ENCODE data around the gene MAN1C1.

DNA sequence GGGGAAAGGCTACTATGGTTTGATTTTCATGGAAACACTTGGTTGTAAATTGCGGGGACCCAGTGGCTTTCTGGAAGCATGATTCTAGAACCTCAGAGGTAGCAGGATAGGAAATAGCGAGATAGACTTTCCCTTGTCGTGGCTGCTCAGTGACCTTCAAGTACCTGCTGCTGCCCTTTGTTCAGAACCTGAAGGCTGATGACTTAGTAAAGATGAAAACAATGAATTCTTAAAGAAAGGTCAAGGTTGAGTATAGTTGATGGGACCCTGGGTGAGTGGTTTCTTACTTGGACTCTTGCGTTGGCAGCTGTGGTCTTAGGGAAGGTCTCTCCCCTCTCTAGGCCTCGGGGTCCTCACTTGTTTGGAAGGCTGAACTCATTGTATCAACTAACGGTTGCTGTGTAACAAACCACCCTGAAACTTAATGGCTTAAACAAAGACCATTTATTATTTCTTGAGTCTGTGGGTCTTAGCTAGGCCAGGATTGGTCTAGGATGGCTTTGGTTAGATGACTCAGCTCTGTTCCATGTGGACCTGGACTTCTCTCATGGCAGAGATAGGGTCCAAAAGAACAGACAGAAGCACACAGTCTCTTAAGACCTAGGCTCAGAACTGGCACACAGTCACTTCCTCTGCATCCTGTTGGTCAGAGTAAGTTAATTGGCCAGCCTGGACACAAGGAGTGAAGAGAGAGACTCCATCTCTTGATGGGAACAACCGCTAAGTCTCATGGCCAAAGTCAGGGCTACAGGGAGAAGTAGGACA is 94.2 kb downstream of the MAN1C1 start:
- TF ChIP-seq, protein P1, sequence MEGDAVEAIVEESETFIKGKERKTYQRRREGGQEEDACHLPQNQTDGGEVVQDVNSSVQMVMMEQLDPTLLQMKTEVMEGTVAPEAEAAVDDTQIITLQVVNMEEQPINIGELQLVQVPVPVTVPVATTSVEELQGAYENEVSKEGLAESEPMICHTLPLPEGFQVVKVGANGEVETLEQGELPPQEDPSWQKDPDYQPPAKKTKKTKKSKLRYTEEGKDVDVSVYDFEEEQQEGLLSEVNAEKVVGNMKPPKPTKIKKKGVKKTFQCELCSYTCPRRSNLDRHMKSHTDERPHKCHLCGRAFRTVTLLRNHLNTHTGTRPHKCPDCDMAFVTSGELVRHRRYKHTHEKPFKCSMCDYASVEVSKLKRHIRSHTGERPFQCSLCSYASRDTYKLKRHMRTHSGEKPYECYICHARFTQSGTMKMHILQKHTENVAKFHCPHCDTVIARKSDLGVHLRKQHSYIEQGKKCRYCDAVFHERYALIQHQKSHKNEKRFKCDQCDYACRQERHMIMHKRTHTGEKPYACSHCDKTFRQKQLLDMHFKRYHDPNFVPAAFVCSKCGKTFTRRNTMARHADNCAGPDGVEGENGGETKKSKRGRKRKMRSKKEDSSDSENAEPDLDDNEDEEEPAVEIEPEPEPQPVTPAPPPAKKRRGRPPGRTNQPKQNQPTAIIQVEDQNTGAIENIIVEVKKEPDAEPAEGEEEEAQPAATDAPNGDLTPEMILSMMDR (IDR thresholded peaks at IDR 0.05): no peak
- no peak for TF ChIP-seq POLR2A (IDR thresholded peaks at IDR 0.05)
